Effector memory CD4-positive, alpha-beta T cell (primary cell): Measurements from ENCODE around the gene MRPS11.
"Not testable (repeated sequence)": the region's sequence is repeated elsewhere in the genome, so short reads cannot be mapped to it uniquely, and the experiment has no call there.

Source experiments
- DNase-seq, 3 donors: peaks; one replicate each; pipeline ENCODE4 v3.0.0-alpha.2; 2020
- H3K27ac ChIP-seq: 2 replicates; pipeline ENCODE4 v1.7.0; 2013; ENCODE audit warnings: mild to moderate bottlenecking, low read length, moderate library complexity; ENCODE audit not compliant: insufficient read depth, poor library complexity, severe bottlenecking
- H3K27me3 ChIP-seq: replicated peaks from 2 replicates; pipeline ENCODE4 v1.7.0; 2013; ENCODE audit warnings: mild to moderate bottlenecking, low read length; ENCODE audit not compliant: insufficient read depth, control insufficient read depth, poor library complexity, severe bottlenecking
- H3K36me3 ChIP-seq: 2 replicates; pipeline ENCODE4 v1.7.0; 2013; ENCODE audit warnings: mild to moderate bottlenecking, low read length, moderate library complexity; ENCODE audit not compliant: control insufficient read depth, insufficient read depth
- H3K4me1 ChIP-seq: 2 replicates; pipeline ENCODE4 v1.7.0; 2013; ENCODE audit warnings: low read length, mild to moderate bottlenecking; ENCODE audit not compliant: control insufficient read depth, insufficient read depth, poor library complexity, severe bottlenecking
- H3K4me3 ChIP-seq: 2 replicates; pipeline ENCODE4 v1.7.0; 2013; ENCODE audit warnings: low read length, low read depth, mild to moderate bottlenecking; ENCODE audit not compliant: insufficient read depth, poor library complexity, severe bottlenecking
- H3K9me3 ChIP-seq: 2 replicates; pipeline ENCODE4 v1.7.0; 2013; ENCODE audit warnings: mild to moderate bottlenecking, low read length, moderate library complexity; ENCODE audit not compliant: control insufficient read depth

MRPS11 gene

GRCh38 chr15:88472225-88472624 lies 4.7 kb downstream of the MRPS11 start:
- H3K9me3 ChIP-seq, result no peaks in the 10 kb centered on the region
- no peaks in the 10 kb centered on the region for H3K27me3 ChIP-seq
- H3K4me1 ChIP-seq, result peaks cover 6% of the 10 kb centered on the region
- no peak for DNase-seq
- no peak overlapping the region for H3K4me3 ChIP-seq
- no peak overlapping the region for H3K27ac ChIP-seq
- H3K36me3 ChIP-seq, result peaks cover 17% of the 10 kb centered on the region

DNA sequence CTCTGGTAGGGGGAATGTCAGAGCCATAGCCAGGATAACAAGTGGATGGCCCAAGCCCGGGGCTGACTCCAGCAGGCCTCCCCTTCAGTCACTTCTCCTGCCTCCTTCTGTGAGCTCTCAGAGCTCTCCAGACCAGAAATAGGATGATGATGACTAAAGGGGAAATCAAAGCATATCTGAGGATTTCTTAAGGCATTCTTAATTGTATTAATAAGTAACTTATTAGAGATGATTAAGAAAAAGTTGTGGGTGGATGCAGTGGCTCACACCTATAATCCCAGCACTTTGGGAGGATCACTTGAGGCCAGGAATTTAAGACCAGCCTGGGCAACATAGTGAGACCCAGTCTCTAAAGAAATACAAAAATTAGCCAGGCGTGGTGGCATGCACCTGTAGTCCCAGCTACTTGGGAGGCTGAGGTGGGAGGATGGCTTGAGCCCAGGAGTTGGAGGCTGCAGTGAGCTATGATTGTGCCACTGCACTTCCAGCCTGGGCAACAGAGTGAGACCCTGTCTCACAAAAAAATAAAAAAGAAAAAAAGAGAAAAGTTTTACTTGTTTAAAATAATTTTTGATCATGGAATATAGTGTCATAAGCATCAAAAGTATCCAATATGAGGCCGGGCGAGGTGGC lies 6.3 kb downstream of the MRPS11 start:
- peaks cover 25% of the 10 kb centered on the region for H3K36me3 ChIP-seq
- not testable (repeated sequence) for DNase-seq, H3K9me3 ChIP-seq

DNA sequence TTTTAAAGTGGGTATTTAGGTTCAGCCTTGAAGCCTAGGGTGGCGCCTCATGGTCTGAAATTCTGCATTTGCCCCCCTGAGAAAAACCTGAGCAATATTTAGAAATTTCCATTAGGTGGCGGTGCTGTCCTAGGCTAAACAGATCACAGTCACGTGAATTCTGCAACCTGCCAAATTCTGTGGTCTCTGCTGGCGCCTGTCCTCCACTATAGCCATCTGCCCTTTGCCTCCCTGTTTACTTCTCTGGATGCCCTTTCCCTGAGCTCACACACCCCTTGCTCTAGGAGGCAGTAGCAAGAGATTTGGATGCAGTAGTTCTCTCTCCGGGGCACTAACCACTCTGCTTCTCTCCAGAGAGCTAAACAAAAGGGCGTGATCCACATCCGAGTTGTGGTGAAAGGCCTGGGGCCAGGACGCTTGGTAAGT lies 9.1 kb downstream of the MRPS11 start:
- Histone ChIP-seq H3K4me1 (no peaks in the 10 kb centered on the region), H3K27ac (no peak overlapping the region), H3K4me3 (no peak overlapping the region), H3K9me3 (no peaks in the 10 kb centered on the region), H3K27me3 (no peaks in the 10 kb centered on the region), H3K36me3 (peaks cover 25% of the 10 kb centered on the region)
- DNase-seq, result no peak

More for the DNA sequence above, 6.3 kb downstream of the MRPS11 start:
- H3K4me3 ChIP-seq, H3K27ac ChIP-seq, H3K27me3 ChIP-seq, H3K4me1 ChIP-seq: not testable (repeated sequence)

- Histone ChIP-seq H3K4me1 (no peaks in the 10 kb centered on the region), H3K27me3 (no peaks in the 10 kb centered on the region), H3K27ac (no peak overlapping the region), H3K9me3 (no peaks in the 10 kb centered on the region), H3K4me3 (no peak overlapping the region), H3K36me3 (peaks cover 25% of the 10 kb centered on the region)
- no peak for DNase-seq
Observed at GRCh38 chr15:88477126-88477525, 9.6 kb downstream of the MRPS11 start.

DNA sequence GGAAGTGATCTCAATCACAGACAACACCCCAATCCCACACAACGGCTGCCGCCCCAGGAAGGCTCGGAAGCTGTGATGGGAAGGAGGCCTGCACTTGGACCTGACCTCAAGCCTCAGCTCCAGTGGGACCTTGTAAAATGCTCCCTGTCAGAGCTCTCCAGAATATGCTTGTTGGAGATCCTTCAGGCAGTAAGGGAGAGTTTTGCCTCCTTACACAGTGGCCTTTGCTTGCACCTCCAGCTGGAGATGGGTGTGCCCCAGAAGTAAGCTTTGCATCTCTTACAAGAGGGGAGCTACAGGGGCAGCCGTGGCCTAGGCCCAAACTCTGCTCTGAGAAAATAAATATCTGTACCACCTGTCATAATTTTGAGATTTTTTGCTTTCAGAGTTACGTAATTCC lies 10.4 kb downstream of the MRPS11 start:
- Histone ChIP-seq H3K9me3 (no peaks in the 10 kb centered on the region), H3K27ac (no peak overlapping the region), H3K36me3 (peaks cover 21% of the 10 kb centered on the region), H3K27me3 (no peaks in the 10 kb centered on the region), H3K4me1 (no peaks in the 10 kb centered on the region), H3K4me3 (no peak overlapping the region)
- no peak for DNase-seq

- no peak for DNase-seq
- no peaks in the 10 kb centered on the region for H3K9me3 ChIP-seq
- H3K36me3 ChIP-seq, result peaks cover 15% of the 10 kb centered on the region
- H3K4me1 ChIP-seq, result no peaks in the 10 kb centered on the region
- H3K4me3 ChIP-seq, result no peak overlapping the region
- no peak overlapping the region for H3K27ac ChIP-seq
- no peaks in the 10 kb centered on the region for H3K27me3 ChIP-seq
Observed at GRCh38 chr15:88479169-88479568, 11.7 kb downstream of the MRPS11 start.

DNA sequence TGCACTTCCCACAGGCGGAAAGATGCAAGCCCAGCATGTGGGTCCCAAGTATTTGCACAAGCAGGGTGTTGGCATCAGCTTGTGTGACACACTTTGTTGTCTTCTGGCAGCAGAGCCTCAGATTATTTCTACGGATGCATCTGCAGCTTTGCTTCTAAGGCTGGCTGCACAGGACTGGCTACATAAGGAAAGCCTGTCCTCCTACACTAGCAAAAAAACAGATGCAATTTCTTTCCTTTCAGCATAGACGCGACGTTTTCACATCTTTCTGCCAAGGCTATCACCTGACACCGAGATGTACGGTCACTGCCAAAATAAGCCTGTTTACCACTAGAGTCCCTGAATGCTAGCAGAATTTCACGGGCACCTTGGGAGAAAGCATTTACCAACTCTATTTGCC lies 13.5 kb downstream of the MRPS11 start:
- H3K4me1 ChIP-seq, result no peaks in the 10 kb centered on the region
- no peak for DNase-seq

GRCh38 chr15:88482263-88482662 lies 14.8 kb downstream of the MRPS11 start:
- DNase-seq, result no peak
- no peak overlapping the region for H3K4me3 ChIP-seq
- H3K27me3 ChIP-seq, result no peaks in the 10 kb centered on the region
- H3K36me3 ChIP-seq, result peaks cover 8% of the 10 kb centered on the region
- no peaks in the 10 kb centered on the region for H3K4me1 ChIP-seq
- no peaks in the 10 kb centered on the region for H3K9me3 ChIP-seq
- H3K27ac ChIP-seq, result no peak overlapping the region

More for the DNA sequence above, 13.5 kb downstream of the MRPS11 start:
- no peak overlapping the region for H3K27ac ChIP-seq
- H3K4me3 ChIP-seq, result no peak overlapping the region
- no peaks in the 10 kb centered on the region for H3K9me3 ChIP-seq
- H3K36me3 ChIP-seq, result peaks cover 12% of the 10 kb centered on the region
- H3K27me3 ChIP-seq, result no peaks in the 10 kb centered on the region

DNA sequence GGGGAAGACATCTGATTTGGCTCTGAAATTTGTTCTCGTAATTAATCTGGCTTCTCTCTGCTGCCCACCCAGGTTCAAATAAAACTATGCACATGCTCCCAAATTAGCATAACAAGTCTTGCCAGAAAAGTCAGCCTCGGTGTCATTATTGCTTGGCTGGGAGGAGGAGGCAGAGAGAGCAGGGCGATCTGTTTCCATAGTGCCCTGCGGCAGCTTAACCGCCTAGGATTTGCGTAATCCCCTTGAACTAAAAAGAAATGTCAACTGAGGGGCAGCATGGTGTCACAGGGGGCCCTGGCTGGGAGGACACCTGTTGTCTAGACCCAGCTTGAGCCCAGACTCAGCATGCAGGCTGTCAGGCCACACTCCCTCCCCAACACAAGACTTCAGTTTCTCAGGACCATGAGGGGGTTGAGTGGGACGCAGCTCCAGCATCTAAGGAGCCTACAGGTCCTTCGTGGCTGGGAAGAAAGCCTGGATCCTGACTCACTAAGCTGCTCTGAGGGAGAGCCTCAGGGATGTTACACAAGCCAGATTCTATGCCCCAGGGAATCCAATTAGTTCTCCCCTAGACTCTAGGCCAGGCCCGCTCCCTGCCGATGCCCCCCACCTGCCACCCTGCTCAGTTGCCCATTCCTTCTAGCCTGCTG lies 17.3 kb downstream of the MRPS11 start:
- no peak for DNase-seq
- Histone ChIP-seq H3K9me3 (no peaks in the 10 kb centered on the region), H3K27me3 (no peaks in the 10 kb centered on the region), H3K4me1 (no peaks in the 10 kb centered on the region), H3K27ac (no peak overlapping the region), H3K36me3 (no peaks in the 10 kb centered on the region), H3K4me3 (no peak overlapping the region)

- Histone ChIP-seq H3K9me3 (no peaks in the 10 kb centered on the region), H3K27ac (no peak overlapping the region), H3K4me1 (no peaks in the 10 kb centered on the region), H3K4me3 (no peak overlapping the region), H3K36me3 (no peaks in the 10 kb centered on the region), H3K27me3 (no peaks in the 10 kb centered on the region)
- DNase-seq, result no peak
Observed at GRCh38 chr15:88487178-88487795, 19.8 kb downstream of the MRPS11 start.
